ENCODE results near the gene ATRIP. TPM values are rescaled to one million over a fixed set of nuclear protein-coding genes. Genes with fewer than 3 reads are reported as not detected.

Gene ATRIP
- total RNA-seq, 2 donors from 2014 or later, result 7.6 to 9.3 TPM

DNA sequence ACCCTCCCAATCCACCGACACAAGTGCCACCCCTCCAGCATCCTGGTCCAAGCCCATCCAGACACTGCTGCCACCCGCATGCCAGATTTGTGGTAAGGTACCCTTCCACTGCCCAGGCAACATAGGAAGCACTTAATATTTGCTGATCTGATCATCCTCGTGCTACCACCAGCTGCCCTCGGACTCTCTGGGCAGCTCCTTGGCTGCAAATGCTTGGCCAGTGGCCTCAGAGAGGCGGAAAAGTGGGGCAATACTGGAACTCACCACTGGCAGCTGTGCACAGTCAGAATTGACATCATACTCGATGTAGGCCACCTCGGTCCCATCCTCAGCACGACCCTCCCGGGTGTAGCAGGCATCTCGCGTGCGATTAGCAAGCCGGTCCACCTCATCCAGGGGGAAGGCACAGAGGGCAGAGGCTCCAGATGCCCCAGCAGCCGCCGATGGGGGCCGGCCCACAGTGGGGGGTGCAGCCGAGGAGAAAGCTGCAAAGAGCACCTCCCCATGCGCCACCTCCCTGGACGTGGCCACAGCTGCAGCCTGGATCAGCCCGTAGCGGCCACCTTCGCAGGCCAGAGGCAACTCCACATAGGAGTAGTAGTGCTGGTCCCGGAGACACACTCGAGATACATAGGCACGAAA, 23.2 kb upstream of the ATRIP start:
- no peak overlapping the region for H3K27ac Mint-ChIP-seq
- DNase-seq, result no peak
- no peaks in the 10 kb centered on the region for H3K9me3 ChIP-seq (ENCODE audit: control insufficient read depth, low read length, poor library complexity, severe bottlenecking)
- H3K27me3 Mint-ChIP-seq, result no peaks in the 10 kb centered on the region
- peaks cover 17% of the 10 kb centered on the region for H3K4me1 Mint-ChIP-seq
- H3K4me3 Mint-ChIP-seq, result no peak overlapping the region
- no peaks in the 10 kb centered on the region for H3K36me3 Mint-ChIP-seq (ENCODE audit: low read depth)
- no peak for ATAC-seq

- H3K4me3 Mint-ChIP-seq, result no peak overlapping the region
- no peak for ATAC-seq
- H3K4me1 Mint-ChIP-seq, result peaks cover 17% of the 10 kb centered on the region
- H3K27me3 Mint-ChIP-seq, result no peaks in the 10 kb centered on the region
- H3K27ac Mint-ChIP-seq, result peak overlapping the region; percentile 4
- DNase-seq, result no peak
- H3K9me3 ChIP-seq (ENCODE audit: control insufficient read depth, low read length, poor library complexity, severe bottlenecking), result no peaks in the 10 kb centered on the region
- H3K36me3 Mint-ChIP-seq (ENCODE audit: low read depth), result no peaks in the 10 kb centered on the region
These were observed 22.4 kb upstream of the ATRIP start for GRCh38 chr3:48423883-48424695.

GRCh38 chr3:48425281-48425812, 21.2 kb upstream of the ATRIP start:
- Mint-ChIP-seq H3K36me3 (ENCODE audit: low read depth) (no peaks in the 10 kb centered on the region), H3K27me3 (no peaks in the 10 kb centered on the region), H3K27ac (no peak overlapping the region), H3K4me1 (peaks cover 23% of the 10 kb centered on the region), H3K4me3 (no peak overlapping the region)
- DNase-seq (no peak), ATAC-seq (no peak)
- H3K9me3 ChIP-seq (ENCODE audit: control insufficient read depth, low read length, poor library complexity, severe bottlenecking), result no peaks in the 10 kb centered on the region

DNA sequence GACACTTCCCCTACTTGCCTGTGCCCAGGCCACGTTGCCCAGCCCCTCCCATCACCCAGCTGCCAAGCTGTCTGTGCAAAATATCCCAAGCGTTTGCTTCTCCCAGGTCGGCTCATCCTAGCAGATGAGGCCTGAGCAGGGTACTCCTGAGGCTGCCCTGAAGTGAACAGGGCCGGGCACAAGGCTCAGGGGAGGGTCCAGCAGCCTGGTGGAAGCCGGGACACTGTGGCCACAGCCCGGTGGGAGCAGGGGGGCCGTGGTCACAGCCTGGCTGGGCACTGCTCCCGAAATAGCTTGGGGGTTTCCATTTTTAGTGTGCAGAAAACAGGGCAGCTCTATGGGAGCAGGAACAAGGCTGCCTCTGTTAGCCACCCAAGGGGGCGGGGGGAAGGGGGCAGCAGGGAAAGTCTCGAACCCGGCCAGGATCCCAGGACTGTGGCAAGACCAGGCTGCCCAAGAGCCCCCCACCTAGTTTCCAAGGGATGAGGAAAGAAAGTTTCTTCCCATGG, 20.1 kb upstream of the ATRIP start:
- Mint-ChIP-seq H3K4me1 (peaks cover 21% of the 10 kb centered on the region), H3K27me3 (no peaks in the 10 kb centered on the region), H3K4me3 (no peak overlapping the region), H3K27ac (no peak overlapping the region), H3K36me3 (ENCODE audit: low read depth) (no peaks in the 10 kb centered on the region)
- ATAC-seq (no peak), DNase-seq (no peak)
- H3K9me3 ChIP-seq (ENCODE audit: control insufficient read depth, low read length, poor library complexity, severe bottlenecking), result no peaks in the 10 kb centered on the region

- no peaks in the 10 kb centered on the region for H3K9me3 ChIP-seq (ENCODE audit: control insufficient read depth, low read length, poor library complexity, severe bottlenecking)
- DNase-seq (no peak), ATAC-seq (no peak)
- Mint-ChIP-seq H3K4me3 (no peak overlapping the region), H3K4me1 (peaks cover 18% of the 10 kb centered on the region), H3K27me3 (no peaks in the 10 kb centered on the region), H3K27ac (no peak overlapping the region), H3K36me3 (ENCODE audit: low read depth) (no peaks in the 10 kb centered on the region)
These were observed 19.4 kb upstream of the ATRIP start for GRCh38 chr3:48426944-48427629.

DNA sequence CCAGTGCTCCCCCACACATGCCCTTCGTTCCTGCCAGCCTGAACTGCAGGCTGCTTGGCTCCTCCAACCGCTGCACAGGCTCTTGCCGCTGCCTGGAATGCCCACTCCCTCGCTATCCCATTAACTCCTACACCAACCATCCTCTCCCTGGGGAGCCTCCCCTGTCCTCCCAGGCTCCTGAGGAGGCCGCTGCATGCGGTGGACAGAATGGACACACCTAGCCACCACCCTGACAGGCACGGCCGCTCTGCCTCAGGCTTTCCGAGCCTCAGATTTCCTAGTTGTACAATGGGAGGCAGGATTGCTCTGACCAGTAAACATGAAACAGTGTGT, 18.9 kb upstream of the ATRIP start:
- no peak for DNase-seq
- ATAC-seq, result no peak
- H3K27me3 Mint-ChIP-seq, result no peaks in the 10 kb centered on the region
- H3K4me1 Mint-ChIP-seq, result peaks cover 18% of the 10 kb centered on the region
- H3K4me3 Mint-ChIP-seq, result peak overlapping the region; percentile 63
- no peak overlapping the region for H3K27ac Mint-ChIP-seq
- H3K9me3 ChIP-seq (ENCODE audit: control insufficient read depth, low read length, poor library complexity, severe bottlenecking), result no peaks in the 10 kb centered on the region
- H3K36me3 Mint-ChIP-seq (ENCODE audit: low read depth), result no peaks in the 10 kb centered on the region

DNA sequence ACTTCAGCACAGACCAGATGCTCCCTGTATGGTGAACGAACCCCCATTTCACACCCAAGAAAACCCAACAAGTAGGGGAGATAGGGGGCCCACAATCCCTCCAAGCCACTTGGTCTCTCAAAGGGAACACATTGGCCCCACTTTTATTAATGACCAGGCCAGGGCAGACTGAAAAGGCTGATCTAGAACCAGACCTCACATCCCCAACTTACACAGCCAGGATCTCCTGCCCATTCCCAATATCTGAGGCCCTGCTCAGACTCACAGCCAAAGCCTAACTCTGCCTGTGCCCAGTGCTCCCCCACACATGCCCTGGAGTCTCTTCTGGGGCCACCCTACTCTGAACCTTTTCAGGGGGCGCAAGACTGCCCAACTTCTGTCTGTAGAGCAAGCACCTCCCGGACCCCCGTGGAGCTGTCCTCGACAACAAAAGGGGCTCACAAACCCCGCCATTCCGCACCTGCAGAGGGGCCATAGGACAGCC, 18.4 kb upstream of the ATRIP start:
- Mint-ChIP-seq H3K27ac (no peak overlapping the region), H3K36me3 (ENCODE audit: low read depth) (no peaks in the 10 kb centered on the region), H3K4me1 (peaks cover 16% of the 10 kb centered on the region), H3K4me3 (peak overlapping the region; percentile 63), H3K27me3 (no peaks in the 10 kb centered on the region)
- ATAC-seq, result no peak
- no peak for DNase-seq
- no peaks in the 10 kb centered on the region for H3K9me3 ChIP-seq (ENCODE audit: control insufficient read depth, low read length, poor library complexity, severe bottlenecking)

- no peak overlapping the region for H3K27ac Mint-ChIP-seq
These were observed 17.8 kb upstream of the ATRIP start for GRCh38 chr3:48428572-48429316.

DNA sequence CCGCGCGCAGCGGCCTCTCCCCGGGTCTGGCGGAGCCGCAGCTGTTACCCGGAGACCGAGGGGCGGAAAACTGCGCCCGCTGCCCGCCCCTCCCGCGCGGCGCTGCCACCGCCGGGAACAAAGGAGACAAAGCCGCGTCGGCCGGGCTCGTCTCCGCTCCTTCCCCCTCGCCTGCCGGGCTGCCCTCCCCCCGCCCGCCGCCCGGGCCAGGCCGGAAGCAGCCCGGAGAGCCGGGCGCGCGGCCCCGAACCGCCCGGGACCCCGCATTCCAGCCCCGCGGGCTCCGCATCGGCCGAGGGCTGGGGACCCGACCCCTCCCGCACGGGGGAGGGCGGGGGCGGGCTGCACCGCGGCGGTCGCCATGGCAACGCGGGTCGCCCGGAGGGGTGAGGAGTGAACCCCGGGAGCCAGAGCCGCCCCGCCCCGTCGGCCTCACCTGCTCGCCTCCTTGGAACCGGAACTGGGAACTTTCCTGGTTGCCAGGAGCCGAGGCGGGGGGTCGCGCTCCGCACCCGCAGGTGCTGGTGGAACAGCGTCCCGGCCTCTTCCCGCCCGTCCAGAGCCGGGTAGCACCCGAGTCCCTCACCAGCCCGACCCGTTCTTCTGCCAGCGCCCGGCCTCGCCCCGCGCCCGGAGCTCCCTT, 17.1 kb upstream of the ATRIP start:
- H3K9me3 ChIP-seq (ENCODE audit: control insufficient read depth, low read length, poor library complexity, severe bottlenecking), result no peaks in the 10 kb centered on the region
- H3K4me1 Mint-ChIP-seq, result peaks cover 15% of the 10 kb centered on the region
- H3K4me3 Mint-ChIP-seq, result peak overlapping the region; percentile 90
- H3K27me3 Mint-ChIP-seq, result no peaks in the 10 kb centered on the region
- no peaks in the 10 kb centered on the region for H3K36me3 Mint-ChIP-seq (ENCODE audit: low read depth)
- no peak overlapping the region for H3K27ac Mint-ChIP-seq
- DNase-seq (peak; percentile 54 to 71 (median 70)), ATAC-seq (peak; percentile 78)

More at GRCh38 chr3:48428572-48429316, 17.8 kb upstream of the ATRIP start:
- DNase-seq (no peak), ATAC-seq (peak; percentile 5)
- H3K36me3 Mint-ChIP-seq (ENCODE audit: low read depth), result no peaks in the 10 kb centered on the region
- no peaks in the 10 kb centered on the region for H3K27me3 Mint-ChIP-seq
- peak overlapping the region; percentile 63 for H3K4me3 Mint-ChIP-seq
- H3K4me1 Mint-ChIP-seq, result peaks cover 15% of the 10 kb centered on the region
- no peaks in the 10 kb centered on the region for H3K9me3 ChIP-seq (ENCODE audit: control insufficient read depth, low read length, poor library complexity, severe bottlenecking)

- Mint-ChIP-seq H3K27me3 (no peaks in the 10 kb centered on the region), H3K4me3 (peak within 1 kb of the TSS; percentile 90), H3K27ac (peak within 1 kb of the TSS; percentile 69), H3K4me1 (peaks cover 18% of the 10 kb centered on the region), H3K36me3 (ENCODE audit: low read depth) (no peaks in the 10 kb centered on the region)
- no peaks in the 10 kb centered on the region for H3K9me3 ChIP-seq (ENCODE audit: control insufficient read depth, low read length, poor library complexity, severe bottlenecking)
- ATAC-seq (no peak), DNase-seq (no peak)
These were observed 16.4 kb upstream of the ATRIP start, which contains the start of gene PLXNB1 for GRCh38 chr3:48429960-48430707. PLXNB1 (minus strand) TSS chr3:48430086; CDS start chr3:48424611, 5,475 bp downstream.

DNA sequence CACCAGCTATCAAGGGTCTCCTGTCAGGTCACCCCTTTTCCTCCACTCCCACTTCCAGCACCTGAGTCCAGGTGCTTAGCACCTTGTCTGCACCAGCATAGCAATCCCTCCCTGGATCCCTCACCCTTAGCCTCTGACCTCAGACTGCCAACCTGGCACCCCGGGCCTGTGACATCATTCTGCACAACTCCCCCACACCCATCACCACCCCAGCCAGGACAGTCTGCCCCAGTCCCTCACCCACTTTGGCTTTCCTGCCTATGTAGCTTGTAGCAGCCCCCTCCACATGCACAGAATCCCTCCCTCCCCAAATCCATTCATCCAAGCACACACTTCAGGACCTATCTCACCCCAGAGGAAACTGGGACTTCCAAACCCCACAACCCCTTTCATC, 15.8 kb upstream of the ATRIP start:
- H3K27ac Mint-ChIP-seq, result peak overlapping the region; percentile 69
- no peaks in the 10 kb centered on the region for H3K9me3 ChIP-seq (ENCODE audit: control insufficient read depth, low read length, poor library complexity, severe bottlenecking)
- no peak for ATAC-seq
- no peak for DNase-seq
- H3K4me1 Mint-ChIP-seq, result peaks cover 17% of the 10 kb centered on the region
- H3K27me3 Mint-ChIP-seq, result no peaks in the 10 kb centered on the region
- H3K36me3 Mint-ChIP-seq (ENCODE audit: low read depth), result no peaks in the 10 kb centered on the region
- H3K4me3 Mint-ChIP-seq, result peak overlapping the region; percentile 90
